ENCODE data around the gene UBR3.
"Not testable (repeated sequence)": the region's sequence is repeated elsewhere in the genome, so short reads cannot be mapped to it uniquely, and the experiment has no call there.

The UBR3 gene

DNA sequence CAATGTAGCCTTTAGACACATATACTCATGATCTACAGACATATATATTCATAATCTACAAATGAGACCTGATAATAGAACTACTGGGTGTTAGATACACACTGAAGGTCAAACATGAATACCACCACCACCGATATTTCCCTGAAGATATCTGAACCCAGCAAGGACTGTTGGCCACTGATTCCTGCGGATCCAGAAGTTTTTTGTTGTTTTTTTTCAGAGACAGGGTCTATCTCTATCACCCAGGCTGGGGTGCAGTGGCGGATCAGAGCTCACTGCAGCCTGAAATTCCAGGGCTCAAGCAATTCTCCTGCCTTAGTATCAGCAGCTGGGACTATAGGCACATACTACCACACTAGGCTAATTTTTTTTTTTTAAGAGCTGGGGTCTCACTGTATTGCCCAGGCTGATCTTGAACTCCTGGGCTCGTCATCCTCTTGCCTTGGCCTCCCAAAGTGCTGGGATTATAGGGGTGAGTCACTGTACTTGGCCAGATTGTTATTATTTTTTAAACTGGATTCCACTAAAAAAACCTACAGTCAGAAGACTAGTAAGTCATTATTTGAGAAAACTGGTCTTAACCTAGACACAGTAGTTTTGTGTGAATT is 4.4 kb upstream of the UBR3 start:
- DNase-seq, result no peak

DNA sequence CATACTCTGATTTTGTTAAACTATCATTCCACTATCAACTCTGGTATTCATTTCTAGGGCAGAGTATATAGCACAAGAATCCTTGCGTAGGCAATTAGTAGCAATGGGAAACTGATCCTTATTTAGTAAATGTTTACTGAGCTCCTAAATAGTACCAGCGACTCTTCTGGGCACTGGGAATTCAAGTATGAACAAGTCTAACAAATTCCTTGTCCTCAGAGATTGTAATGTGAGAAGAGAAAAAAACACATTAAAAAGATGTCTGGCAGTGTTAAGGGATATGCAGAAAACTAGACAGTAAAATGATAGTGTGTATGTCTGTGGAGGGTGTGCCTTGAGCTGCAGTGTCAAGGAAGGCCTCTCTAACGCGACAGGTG is 3.3 kb upstream of the UBR3 start:
- no peak for DNase-seq

DNA sequence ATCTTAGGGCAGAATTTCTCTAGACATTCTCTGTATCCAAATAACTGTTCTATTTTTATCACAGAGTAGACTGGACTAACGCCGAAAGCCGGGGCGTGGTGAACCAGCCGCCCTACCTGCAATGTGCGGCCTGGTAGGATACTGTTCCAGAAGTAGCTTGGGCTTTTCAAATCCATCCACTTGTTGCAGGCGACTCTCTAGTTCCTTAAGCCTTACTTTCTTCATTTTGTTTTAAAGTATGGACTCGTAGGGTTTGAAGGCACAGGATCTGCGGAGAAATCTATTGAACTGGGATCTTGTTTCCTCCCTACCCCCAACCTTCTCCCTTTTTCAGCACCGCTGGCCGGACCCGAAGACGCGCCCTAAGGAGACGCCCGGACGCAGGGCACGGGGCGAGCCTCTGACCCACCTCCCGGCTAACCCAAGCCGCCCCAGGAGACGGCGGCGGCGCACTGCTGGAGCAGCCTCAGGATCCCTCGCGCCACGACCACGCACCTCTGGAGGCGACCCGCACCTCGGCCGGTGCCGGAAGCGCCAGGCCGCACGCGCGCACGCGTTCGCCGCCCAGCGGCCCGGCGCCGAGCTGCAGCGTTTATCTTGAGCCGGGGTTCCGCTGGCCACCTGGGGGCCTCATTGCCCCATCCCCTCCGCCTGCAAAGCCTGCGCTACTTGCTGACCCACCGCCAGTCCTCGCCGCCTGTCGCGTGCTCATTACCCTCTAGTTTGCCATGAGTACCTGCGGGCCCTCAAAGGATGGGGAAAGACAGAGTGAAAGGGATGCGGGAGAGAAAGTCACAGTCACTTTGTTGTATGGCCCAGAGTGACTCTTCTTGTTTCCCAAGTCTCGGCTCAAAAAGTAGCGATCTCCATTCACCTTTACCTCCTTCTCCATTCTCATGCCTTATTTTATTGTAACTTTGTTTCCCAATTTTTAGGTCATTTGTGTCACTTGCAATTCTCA is 2.6 kb upstream of the UBR3 start, which contains the start of gene METTL5:
METTL5 (minus strand) TSS at position 533 of the 961 bp plus-strand sequence; CDS start at position 225, 308 bp downstream.
- peak; percentile 72 for DNase-seq

DNA sequence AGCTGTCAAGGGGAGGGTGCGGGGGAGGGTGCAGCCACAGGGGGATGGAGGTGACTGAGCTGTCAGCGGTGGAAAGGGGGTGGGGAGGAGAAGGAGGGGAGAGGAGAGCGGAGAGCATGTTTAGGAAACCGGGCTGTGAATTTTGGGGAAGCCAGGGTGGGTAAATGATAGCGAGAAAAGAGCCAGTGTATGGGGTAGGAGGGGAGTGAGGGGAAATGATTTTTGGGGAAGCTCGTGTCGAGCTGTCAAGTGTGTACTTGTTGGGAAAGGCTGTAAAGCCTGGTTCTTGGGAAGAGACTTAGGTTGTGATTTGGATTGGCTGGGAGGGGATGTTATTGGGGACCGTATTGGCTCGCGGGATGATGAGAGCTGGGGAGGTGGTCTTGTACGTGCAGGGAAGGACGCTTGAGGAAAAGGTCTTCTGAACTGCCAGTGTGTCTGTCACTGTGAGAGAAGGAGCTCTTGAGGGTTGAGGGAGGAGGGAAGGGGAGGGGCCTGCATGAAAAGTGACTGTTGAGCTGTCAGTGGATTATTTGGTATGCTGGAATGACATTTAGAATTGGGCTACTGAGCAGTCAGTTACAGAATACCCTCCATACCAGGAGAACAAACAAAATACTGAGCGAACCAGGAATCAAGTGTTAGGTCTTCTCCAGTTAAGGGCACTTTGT is 1.0 kb downstream of the UBR3 start:
- peak; percentile 15 for DNase-seq

DNA sequence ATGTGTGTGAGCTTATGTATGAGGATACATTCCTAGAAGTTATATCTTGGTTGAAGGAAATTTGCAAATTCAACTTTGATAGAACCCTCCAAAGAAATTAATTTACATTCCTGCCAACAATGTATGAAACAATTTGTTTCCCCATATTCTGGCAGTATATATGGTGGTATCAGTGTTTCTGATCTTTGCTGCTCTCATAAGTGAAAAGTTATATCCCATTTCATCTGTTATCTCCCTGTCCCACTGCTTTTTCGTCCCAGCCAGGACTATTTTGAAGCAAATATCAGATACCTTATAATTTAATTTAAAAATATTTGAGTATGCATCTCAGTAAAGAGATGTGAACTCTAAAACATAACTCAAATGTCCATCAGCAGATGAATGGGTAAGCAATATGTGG is 7.1 kb downstream of the UBR3 start:
- no peak for DNase-seq

DNA sequence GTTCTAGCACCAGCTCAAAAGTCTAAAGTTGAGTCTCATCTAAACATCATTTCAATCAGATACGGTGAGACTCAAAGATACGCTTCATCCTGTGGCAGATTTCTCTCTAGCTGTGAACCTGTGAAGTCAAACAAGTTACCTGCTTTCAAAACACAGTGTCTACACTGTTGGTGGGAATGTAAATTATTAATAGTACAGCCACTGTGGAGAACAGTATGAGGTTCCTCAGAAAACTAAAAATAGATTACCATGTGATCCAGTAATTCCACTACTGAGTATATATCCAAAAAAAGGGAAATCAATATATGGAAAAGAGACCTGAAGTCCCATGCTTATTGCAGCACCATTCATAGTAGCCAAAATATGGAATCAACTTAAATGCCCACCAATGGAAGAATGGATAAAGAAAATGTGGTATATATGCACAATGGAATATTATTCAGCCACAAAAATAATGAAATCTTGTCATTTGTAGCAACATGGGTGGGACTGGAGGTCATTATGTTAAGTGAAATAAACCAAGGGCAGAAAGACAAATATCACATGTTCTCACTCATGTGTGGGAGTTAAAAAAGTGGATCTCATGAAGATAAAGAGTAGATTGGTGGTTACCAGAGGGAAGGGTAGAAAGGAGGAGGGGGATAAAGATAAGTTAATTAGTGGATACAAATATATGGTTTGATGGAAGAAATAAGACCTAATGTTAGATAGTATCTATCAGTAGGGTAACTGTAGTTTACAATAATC is 11.7 kb downstream of the UBR3 start:
- DNase-seq, result no peak

DNA sequence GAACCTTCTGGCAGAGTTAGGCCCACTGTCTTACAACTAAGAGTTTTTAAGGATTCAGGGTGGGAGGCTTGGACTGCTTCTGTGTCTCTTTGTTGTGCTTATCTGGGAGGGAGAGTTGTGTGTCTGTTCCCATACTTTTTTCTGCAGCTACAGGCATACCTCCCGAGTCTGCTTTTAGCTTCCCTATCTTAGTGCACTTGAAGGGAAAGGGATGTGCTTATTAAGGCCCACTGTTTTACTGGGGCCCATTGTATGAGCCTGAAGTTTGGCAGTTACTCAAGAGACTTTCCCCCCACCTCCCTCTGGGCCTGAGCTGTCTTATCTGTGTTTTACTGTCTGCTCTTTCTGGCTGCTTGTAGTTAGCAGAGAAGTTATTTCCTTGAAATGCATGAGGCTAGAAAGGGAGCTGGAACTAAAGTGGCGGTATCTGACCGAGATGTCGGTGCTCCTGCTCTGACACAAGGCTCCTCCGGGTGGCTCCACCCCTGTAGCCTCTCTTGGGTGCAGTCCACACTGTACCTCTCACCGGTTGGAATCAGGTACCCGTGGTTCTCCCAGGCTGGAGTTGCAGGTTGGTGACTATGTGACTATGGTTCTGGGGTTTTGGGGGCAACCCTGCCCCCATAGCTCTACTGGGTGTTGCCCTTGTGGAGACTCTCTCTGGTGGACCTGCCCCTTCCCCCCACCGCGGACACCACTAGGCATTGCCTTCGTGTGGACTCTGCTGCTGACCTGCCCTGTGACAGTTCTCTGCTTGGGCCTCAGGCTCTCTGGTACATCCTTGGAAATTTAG is 12.9 kb downstream of the UBR3 start:
- no peak for DNase-seq

DNA sequence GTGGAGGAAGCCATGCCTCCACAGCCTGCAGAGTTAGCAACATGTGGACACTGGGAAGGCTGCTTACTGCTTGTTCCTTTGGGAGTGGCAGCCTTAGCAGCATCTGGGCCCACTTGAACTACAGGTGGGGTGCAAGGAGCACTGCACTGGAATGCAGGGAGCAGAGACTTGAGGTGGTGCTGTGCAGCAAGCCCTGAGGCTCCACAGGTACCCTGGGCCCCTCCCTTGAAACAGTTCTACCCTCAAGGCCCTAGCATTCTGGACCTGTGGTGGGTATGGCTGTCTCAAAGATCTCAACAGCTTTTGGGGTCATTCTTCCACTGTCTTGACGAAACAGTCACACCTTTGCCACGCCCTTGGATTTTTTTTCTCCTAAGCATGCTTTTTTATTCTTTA is 13.5 kb downstream of the UBR3 start:
- DNase-seq, result no peak

DNA sequence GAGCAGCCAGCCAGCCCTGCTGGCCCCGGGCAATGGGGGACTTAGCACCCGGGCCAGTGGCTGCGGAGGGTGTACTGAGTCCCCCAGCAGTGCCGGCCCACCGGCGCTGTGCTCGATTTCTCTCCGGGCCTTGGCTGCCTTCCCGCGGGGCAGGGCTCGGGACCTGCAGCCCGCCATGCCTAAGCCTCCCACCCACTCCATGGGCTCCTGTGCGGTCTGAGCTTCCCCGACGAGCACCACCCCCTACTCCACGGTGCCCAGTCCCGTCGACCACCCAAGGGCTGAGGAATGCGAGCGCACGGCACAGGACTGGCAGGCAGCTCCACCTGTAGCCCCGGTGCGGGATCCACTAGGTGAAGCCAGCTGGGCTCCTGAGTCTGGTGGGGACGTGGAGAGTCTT is 14.4 kb downstream of the UBR3 start:
- not testable (repeated sequence) for DNase-seq

DNA sequence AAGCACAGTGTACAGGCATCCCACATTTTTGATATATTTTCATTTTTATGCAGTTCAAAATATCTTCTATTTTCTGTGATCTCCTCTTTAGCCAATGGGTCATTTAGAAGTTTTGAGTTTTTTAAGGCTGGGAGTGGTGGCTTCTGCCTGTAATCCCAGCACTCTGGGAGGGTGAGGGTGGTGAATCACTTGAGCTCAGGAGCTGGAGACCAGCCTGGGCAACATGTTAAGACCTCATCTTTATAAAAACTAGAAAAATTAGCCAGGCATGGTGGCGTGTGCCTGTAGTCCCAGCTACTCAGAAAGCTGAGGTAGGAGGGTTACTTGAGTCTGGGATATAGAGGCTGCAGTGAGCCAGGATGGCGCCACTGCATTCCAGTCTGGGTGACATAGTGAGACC is 17.8 kb downstream of the UBR3 start:
- no peak for DNase-seq

DNA sequence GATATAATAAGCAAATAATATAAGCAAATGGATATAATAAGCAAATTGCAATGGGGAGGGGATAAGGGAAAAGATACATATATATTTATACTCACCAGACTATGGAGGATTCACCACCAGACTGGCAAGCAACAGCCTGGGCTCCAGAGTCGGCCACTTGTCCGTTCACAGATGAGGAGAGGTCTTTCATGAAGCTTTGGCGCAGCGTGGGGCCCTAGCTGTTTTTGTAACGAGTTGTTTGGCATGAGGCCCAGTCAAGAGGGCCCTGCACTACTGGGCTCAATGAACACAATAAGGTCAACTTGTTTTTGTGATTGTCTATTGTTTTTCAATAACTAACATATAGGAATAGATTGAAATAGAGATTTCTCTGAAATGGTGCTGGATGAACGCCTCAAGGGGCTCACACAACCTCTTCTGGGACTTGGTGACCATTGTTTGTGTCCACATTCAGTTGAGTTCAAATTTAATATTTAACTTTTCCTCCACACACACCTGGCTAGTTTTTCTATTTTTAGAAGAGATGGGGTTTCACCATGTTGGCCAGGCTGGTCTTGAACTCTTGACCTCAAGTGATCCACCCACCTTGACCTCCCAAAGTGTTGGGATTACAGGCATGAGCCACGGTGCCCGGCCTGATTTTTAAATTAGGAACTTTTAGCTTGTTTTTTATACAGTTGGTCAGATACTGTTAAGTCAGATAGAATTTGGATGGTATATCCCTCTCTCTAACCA is 21.9 kb downstream of the UBR3 start:
- DNase-seq, result not testable (repeated sequence)

DNA sequence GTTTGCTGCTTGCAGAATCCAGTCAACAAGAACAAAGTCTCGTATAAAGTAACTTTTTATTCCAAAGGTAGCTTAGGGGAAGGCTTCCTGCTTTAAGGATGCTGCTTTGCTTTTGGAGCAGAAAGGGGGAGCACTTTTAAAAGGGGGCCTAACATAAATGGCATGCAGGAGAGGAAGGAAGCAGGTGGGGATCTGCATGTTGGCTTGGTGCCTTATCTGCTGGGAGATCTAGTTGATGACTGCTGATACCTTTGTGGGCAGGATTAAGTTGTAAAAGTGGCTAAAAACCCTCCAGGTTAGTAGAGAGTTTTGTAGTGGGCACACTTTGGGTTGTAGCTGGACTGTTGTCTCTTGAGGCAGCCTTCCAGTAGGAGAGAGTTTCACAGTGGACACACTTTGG is 22.5 kb downstream of the UBR3 start:
- DNase-seq, result no peak

DNA sequence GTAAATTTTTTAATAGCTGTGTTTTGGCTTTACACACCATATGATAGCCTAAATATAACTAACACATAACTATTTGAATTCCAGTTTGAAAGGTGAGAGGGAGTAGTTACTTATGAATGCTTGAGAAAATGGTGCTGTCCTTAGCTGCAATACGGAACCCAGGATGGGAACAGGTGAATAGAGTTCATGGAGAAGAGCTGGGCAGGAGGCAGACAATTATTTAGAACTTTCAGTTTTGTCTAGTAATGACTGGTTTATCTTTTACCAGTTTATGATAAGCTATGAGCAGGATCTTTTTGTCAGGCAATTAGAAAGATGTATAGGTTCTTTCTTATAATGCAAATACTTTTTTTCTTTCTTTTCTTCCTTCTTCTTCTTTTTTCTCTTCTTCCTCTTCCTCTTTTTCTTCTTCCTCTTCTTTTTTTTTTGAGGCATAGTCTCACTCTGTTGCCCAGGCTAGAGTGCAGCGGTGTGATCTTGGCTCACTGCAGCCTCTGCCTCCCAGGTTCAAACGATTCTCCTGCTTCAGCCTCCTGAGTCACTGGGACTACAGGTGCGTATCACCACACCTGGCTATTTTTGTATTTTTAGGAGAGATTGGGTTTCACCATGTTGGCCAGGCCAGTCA is 25.9 kb downstream of the UBR3 start:
- no peak for DNase-seq

DNA sequence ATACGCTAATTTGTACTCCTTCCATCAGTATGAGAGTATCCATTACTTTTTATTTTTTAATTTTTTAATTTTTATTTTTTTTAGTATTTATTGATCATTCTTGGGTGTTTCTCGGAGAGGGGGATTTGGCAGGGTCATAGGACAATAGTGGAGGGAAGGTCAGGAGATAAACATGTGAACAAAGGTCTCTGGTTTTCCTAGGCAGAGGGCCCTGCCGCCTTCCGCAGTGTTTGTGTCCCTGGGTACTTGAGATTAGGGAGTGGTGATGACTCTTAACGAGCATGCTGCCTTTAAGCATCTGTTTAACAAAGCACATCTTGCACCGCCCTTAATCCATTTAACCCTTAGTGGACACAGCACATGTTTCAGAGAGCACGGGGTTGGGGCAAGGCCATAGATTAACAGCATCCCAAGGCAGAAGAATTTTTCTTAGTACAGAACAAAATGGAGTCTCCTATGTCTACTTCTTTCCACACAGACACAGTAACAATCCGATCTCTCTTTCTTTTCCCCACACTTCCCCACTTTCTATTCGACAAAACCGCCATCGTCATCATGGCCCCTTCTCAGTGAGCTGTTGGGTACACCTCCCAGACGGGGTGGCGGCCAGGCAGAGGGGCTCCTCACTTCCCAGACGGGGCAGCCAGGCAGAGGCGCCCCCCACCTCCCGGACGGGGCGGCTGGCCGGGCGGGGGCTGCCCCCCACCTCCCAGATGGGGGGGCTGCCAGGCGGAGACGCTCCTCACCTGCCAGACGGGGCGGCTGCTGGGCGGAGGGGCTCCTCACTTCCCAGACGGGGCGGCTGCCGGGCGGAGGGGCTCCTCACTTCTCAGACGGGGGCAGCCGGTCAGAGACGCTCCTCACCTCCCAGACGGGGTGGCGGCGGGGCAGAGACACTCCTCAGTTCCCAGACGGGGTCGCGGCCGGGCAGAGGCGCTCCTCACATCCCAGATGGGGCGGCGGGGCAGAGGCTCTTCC is 28.3 kb downstream of the UBR3 start:
- DNase-seq, result not testable (repeated sequence)

DNA sequence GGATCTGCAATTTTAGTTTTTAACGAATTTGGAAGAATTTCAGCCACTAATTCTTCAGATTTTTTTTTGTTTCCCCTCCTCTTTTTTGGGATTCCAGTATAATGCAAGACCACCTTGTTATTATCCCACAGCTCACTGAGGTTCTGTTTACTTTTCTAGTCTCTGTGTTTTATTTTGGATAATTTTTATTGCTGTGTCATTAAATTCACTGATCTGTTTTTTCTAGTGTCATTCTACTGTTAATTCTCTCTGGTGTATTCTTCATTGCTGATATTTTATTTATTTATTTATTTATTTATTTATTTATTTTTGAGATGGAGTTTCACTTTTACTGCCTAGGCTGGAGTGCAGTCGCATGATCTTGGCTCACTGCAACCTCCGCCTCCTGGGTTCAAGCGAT is 32.2 kb downstream of the UBR3 start:
- DNase-seq, result no peak

DNA sequence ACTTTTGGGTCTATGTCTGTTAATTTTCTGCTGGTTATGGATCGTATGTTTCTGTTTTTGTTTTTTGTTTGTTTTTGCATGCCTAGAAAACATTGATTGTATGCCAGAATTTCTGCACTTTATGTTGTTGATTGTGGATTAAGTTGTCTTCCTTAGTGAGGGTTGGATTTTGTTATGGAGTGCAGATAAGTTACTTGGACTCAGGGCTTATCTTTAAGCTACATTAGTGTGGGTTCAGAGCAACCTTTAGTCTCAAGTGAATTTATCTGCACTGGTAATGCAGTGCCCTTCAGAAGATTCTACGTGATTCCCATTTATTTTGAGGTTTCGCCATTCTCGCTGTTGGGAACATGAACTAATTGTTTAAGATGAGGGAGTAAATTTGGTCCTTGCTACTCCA is 32.9 kb downstream of the UBR3 start:
- DNase-seq, result no peak

DNA sequence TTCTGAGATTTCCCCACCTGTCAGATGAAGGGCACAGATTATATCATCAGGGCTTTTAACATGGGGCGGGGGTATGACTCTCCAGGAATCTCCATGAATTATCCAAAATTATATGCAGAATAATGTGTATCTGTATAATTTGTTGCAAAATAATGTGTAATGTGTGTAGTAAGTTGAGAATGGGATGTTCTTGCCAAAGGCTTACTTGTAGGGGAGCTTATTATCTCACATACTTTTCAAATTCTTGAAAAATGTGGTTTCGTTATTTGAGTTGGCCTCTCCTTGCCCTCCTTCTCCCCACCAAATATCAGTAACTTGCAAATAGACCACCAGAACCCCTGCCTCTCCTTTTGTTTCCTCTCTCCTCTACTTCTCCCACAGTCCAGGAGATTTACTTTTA is 35.6 kb downstream of the UBR3 start:
- DNase-seq, result no peak

DNA sequence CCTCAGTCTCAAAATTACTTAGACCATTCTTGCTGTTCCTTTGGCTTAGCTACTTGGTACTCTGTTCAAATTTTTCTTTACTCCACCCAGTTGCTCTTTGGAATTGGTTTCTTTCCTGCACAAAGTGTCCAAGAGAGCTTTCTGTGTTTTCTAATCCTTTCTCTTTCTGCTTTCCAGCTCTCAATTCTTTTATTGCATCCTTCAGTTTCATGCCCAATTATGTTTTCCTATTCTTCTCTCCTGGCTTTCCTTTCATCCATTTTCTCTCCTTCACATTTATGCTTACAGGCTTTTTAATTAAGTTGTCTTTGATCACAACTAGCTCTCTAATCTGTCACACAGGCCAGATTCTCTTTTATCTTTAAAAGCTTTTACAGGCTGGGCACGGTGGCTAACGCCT is 38.2 kb downstream of the UBR3 start:
- DNase-seq, result no peak

DNA sequence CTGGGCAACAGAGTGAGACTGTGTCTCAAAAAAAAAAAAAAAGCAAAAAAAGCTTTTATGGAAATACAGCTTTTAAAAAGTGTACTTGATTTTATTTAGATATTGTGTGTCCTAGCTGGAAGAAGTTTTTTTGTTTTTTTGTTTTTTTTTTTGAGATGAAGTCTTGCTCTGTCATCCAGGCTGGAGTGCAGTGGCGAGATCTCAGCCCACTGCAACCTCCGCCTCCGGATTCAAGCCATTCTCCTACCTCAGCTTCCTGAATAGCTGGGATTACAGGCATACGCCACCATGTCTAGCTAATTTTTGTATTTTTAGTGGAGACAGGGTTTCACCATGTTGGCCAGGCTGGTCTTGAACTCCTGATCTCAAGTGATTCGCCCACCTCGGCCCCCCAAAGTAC is 39.0 kb downstream of the UBR3 start:
- DNase-seq, result not testable (repeated sequence)

DNA sequence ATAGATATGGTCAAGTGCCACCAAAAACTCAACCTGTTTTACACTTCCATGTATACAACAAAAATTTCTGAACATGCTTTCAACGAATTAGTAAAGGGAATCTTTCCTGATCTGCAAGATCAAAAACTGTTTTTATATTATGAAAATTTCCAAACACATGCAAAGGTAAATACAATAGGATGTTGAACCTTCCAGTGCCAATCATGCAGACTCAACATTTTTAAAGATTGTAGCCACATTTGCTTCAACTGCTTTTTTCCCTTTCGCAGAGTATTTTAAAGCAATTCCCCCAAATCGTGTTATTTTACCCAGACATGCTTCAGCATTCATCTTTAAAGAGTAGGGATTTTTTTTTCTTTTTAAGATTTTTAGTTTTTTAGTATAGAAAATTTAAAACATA is 40.3 kb downstream of the UBR3 start:
- no peak for DNase-seq

All from activated effector memory CD4-positive, alpha-beta T cell treated with Interleukin-2 at 50 U/mL for 16 hours (primary cell).